ENCODE results near the gene DIS3L2. TPM values are rescaled to one million over a fixed set of nuclear protein-coding genes. Genes with fewer than 3 reads are reported as not detected.

The DIS3L2 gene
- total RNA-seq, 1 donor from 2014 or later: 34.3 TPM

GRCh38 chr2:232280341-232280740, 318.8 kb downstream of the DIS3L2 start:
- Mint-ChIP-seq H3K4me3 (ENCODE audit: unreplicated experiment) (no peak overlapping the region), H3K27ac (ENCODE audit: unreplicated experiment) (no peak overlapping the region), H3K9me3 (ENCODE audit: unreplicated experiment) (peaks cover 12% of the 10 kb centered on the region), H3K4me1 (ENCODE audit: unreplicated experiment) (peaks cover 5% of the 10 kb centered on the region), H3K36me3 (ENCODE audit: unreplicated experiment) (peaks cover 26% of the 10 kb centered on the region), H3K27me3 (ENCODE audit: unreplicated experiment) (no peaks in the 10 kb centered on the region)
- DNase-seq (ENCODE audit: extremely low spot score, unreplicated experiment): no peak
- TF ChIP-seq CTCF (IDR thresholded peaks at IDR 0.05): no peak

- H3K27ac Mint-ChIP-seq (ENCODE audit: unreplicated experiment): no peak overlapping the region
- H3K36me3 Mint-ChIP-seq (ENCODE audit: unreplicated experiment): peaks cover 24% of the 10 kb centered on the region
- peaks cover 12% of the 10 kb centered on the region for H3K9me3 Mint-ChIP-seq (ENCODE audit: unreplicated experiment)
- DNase-seq (ENCODE audit: extremely low spot score, unreplicated experiment): no peak
- no peak overlapping the region for H3K4me3 Mint-ChIP-seq (ENCODE audit: unreplicated experiment)
- TF ChIP-seq CTCF (IDR thresholded peaks at IDR 0.05): no peak
- peaks cover 7% of the 10 kb centered on the region for H3K4me1 Mint-ChIP-seq (ENCODE audit: unreplicated experiment)
- no peaks in the 10 kb centered on the region for H3K27me3 Mint-ChIP-seq (ENCODE audit: unreplicated experiment)
Measured at GRCh38 chr2:232281858-232282507, 320.5 kb downstream of the DIS3L2 start.

GRCh38 chr2:232282508-232283055, 321.1 kb downstream of the DIS3L2 start:
- peaks cover 23% of the 10 kb centered on the region for H3K36me3 Mint-ChIP-seq (ENCODE audit: unreplicated experiment)
- H3K4me1 Mint-ChIP-seq (ENCODE audit: unreplicated experiment): peaks cover 12% of the 10 kb centered on the region
- H3K4me3 Mint-ChIP-seq (ENCODE audit: unreplicated experiment): no peak overlapping the region
- TF ChIP-seq CTCF (IDR thresholded peaks at IDR 0.05): no peak
- no peak for DNase-seq (ENCODE audit: extremely low spot score, unreplicated experiment)
- peaks cover 12% of the 10 kb centered on the region for H3K9me3 Mint-ChIP-seq (ENCODE audit: unreplicated experiment)
- no peaks in the 10 kb centered on the region for H3K27me3 Mint-ChIP-seq (ENCODE audit: unreplicated experiment)
- H3K27ac Mint-ChIP-seq (ENCODE audit: unreplicated experiment): no peak overlapping the region

GRCh38 chr2:232286001-232286868, 324.7 kb downstream of the DIS3L2 start:
- H3K4me3 Mint-ChIP-seq (ENCODE audit: unreplicated experiment): no peak overlapping the region
- peaks cover 4% of the 10 kb centered on the region for H3K36me3 Mint-ChIP-seq (ENCODE audit: unreplicated experiment)
- H3K9me3 Mint-ChIP-seq (ENCODE audit: unreplicated experiment): no peaks in the 10 kb centered on the region
- H3K27ac Mint-ChIP-seq (ENCODE audit: unreplicated experiment): no peak overlapping the region
- H3K27me3 Mint-ChIP-seq (ENCODE audit: unreplicated experiment): no peaks in the 10 kb centered on the region
- no peak for TF ChIP-seq CTCF (IDR thresholded peaks at IDR 0.05)
- peaks cover 13% of the 10 kb centered on the region for H3K4me1 Mint-ChIP-seq (ENCODE audit: unreplicated experiment)
- no peak for DNase-seq (ENCODE audit: extremely low spot score, unreplicated experiment)

GRCh38 chr2:232287316-232287715, 325.8 kb downstream of the DIS3L2 start:
- no peaks in the 10 kb centered on the region for H3K9me3 Mint-ChIP-seq (ENCODE audit: unreplicated experiment)

More at GRCh38 chr2:232287316-232287715, 325.8 kb downstream of the DIS3L2 start:
- no peak overlapping the region for H3K27ac Mint-ChIP-seq (ENCODE audit: unreplicated experiment)
- H3K36me3 Mint-ChIP-seq (ENCODE audit: unreplicated experiment): peaks cover 10% of the 10 kb centered on the region
- H3K4me3 Mint-ChIP-seq (ENCODE audit: unreplicated experiment): no peak overlapping the region
- no peak for TF ChIP-seq CTCF (IDR thresholded peaks at IDR 0.05)
- DNase-seq (ENCODE audit: extremely low spot score, unreplicated experiment): no peak
- H3K4me1 Mint-ChIP-seq (ENCODE audit: unreplicated experiment): peaks cover 13% of the 10 kb centered on the region
- H3K27me3 Mint-ChIP-seq (ENCODE audit: unreplicated experiment): no peaks in the 10 kb centered on the region
